G401 (cell line): ENCODE results near the gene SNTB2. TPM values are rescaled to one million over a fixed set of nuclear protein-coding genes. Genes with fewer than 3 reads are reported as not detected.
A peak's percentile ranks its signal among the peaks of the same experiment; 100 is the strongest.

Experiments used
- DNase-seq: peaks from one replicate; pipeline ENCODE4 v3.0.0-alpha.2; 2015; ENCODE audit warnings: low spot score
- in situ Hi-C: cut with HindIII; loops from 2 replicates; pipeline ENCODE4 v1.10.0; 2016; ENCODE audit warnings: low sequenced_read_pairs, mixed read lengths
- total RNA-seq: library from RNA; depleted of rRNA; stranded (reverse); fragments of >200 nt; shearing (Covaris generic); gene quantifications from 2 replicates; pipeline ENCODE4 v1.2.3, GENCODE V29; 2014

The SNTB2 gene
- total RNA-seq, 1 experiment from 2014 or later = 36.0 TPM

DNA sequence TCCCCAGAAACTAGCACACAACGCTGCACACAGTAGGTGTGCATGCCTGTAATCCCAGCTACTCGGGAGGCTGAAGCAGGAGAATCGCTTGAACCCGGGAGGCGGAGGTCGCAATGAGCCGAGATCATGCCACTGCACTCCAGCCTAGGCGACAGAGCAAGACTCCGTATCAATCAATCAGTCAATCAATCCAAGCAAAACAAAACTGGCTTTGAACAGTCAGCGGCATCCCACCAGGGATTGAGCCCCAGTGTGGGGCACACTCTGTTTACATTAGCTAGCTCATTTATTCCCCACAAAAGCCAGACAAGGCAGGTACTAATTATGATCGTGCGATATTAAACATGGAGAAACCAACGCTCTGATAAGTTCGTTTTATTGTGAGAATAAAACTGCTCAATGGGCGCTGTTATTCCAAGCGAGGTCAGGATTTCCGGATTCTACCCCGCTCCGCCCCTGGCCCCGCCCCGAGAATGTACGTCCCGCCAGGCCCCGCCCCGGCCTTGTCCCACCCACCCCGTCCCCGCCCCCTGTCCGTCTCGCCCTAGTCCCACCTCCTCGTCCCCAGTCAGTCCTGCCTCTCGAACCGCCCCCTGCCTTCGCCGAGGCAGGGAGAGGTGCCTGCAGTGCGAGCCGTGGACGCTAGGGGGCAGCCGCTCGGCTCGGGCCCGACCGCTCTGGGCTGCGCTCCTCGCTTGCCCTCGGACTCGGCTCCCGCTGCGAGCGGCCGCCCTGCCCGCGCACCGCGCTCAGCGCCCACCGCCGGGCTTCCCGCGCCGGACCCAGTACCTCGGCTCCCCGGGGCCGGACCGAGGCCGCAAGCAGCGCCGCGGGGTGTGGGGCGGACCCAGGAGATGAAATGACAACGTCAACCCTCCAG is 123.9 kb downstream of the SNTB2 start, which contains the start of gene VPS4A:
Gene VPS4A (plus strand): TSS at position 698 of the 880 bp plus-strand sequence. CDS start 162 bp downstream, at position 860.
- DNase-seq = peak; percentile 97
- in situ Hi-C loops = no loop called here

DNA sequence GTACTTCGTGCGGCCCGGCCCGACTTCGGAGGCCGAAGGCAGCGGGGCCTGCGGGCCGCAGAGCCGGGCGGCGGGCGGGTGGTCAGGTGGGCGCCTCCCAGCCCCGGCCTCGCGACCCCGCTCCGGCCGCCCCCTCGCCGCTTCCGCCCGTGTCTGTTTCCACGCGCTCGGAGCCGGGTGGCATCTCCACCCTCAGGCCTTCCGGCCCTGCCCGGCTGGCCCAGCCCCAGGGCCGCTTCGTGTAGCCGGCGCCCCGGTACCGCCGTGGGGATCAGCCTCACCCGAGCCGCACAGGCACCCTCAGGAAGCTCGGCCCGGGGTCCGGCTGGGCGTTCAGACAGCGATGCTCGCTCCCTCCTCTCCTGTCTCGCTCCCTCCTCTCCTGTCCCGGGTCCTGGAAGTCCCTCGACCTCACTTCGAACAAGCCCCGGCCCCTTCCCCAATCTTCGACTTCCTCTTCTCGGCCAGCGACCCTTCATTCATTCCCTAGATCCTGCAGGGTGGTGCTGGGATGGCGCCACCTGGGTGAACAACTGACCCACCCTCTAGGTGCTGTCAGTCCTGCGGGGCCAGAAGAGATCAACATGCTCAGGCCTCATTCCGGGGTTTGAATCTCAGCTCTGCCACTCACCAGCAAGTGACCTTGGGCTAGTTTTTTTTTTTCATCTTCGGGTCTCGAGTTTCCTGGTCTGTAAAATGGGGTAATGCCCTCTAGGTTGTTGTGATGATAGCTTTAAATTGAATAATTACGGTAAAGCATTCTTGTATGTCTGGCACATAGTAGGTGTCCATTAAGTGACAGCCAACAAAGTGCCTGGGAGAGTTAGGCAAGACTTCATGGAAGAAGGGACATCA is 124.8 kb downstream of the SNTB2 start:
- in situ Hi-C loops = no loop called here
- no peak for DNase-seq

DNA sequence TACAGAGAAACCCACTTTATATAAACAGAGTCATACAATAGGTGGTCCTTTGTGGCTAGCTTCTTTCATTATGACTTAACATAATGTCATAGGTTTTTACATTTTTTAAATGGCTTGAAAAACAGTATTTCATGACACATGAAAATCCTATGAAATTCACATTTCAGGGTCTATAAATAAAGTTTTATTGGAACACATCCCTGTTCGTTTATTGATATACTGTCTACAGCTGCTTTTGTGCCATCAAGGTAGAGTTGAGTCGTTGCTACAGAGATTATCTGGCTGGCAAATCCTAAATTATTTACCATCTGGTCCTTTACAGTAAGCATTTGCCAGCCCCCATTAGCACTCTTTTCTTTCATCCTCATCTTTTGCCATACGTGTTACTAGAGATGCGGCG is 126.5 kb downstream of the SNTB2 start:
- in situ Hi-C loops = no loop called here
- no peak for DNase-seq

- in situ Hi-C loops = no loop called here
- no peak for DNase-seq
These were observed 127.6 kb downstream of the SNTB2 start for GRCh38 chr16:69314534-69314933.

GRCh38 chr16:69315486-69316311 is 128.7 kb downstream of the SNTB2 start:
- in situ Hi-C loops = no loop called here
- no peak for DNase-seq

GRCh38 chr16:69316595-69317034 is 129.7 kb downstream of the SNTB2 start:
- no peak for DNase-seq
- in situ Hi-C loops = no loop called here

DNA sequence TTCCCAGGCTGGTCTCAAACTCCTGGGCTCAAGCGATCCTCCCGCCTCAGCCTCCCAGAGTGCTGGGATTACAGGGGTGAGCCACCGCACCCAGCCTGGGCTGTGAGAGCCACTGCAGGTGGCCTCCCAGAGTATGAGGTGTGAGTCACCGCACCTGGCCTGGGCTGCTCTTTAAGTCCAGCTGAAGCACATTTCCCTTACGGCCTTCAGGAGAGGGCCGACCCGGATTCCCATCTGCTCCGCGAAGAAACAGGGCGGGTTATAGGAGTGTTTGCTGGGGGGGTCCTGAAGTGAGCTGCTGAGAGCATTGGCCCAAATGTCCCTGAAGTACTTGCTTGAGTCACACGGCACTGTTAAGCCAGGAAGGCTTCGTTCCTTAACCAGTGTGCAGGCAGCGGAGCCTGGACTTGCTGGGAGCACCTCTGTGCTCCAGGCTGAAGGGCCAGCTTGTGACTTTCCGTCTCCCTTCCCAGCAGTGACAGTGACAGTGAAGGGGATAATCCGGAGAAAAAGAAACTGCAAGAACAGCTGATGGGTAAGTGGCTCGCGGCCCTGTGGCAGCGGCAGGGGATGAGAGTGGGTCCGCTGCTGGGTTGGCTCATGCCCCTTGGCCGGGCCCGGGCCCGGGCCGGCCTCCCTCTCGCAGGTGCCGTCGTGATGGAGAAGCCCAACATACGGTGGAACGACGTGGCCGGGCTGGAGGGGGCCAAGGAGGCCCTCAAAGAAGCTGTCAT is 131.4 kb downstream of the SNTB2 start:
- in situ Hi-C loops = no loop called here
- no peak for DNase-seq

- no peak for DNase-seq
- in situ Hi-C loops = no loop called here
These were observed 131.9 kb downstream of the SNTB2 start for GRCh38 chr16:69318911-69319289.

DNA sequence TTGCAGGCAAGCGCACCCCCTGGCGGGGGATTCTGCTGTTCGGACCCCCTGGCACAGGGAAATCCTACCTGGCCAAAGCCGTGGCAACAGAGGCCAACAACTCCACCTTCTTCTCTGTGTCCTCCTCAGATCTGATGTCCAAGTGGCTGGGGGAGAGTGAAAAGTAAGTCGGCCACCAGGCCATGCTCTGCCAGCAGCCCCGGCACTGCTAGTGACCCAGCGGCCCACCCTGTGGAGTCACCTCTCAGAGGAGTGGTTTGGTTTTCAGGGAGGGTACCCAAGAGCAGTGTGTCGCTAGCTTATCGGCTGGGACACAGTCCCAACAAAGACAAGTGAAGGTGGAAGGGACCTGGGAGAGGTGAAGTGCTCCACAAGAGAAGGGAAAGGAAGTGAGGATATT is 132.4 kb downstream of the SNTB2 start:
- no peak for DNase-seq
- in situ Hi-C loops = no loop called here

- no peak for DNase-seq
- in situ Hi-C loops = no loop called here
These were observed 133.1 kb downstream of the SNTB2 start for GRCh38 chr16:69319826-69320739.

- no peak for DNase-seq
- in situ Hi-C loops = no loop called here
These were observed 133.7 kb downstream of the SNTB2 start for GRCh38 chr16:69320740-69321073.

DNA sequence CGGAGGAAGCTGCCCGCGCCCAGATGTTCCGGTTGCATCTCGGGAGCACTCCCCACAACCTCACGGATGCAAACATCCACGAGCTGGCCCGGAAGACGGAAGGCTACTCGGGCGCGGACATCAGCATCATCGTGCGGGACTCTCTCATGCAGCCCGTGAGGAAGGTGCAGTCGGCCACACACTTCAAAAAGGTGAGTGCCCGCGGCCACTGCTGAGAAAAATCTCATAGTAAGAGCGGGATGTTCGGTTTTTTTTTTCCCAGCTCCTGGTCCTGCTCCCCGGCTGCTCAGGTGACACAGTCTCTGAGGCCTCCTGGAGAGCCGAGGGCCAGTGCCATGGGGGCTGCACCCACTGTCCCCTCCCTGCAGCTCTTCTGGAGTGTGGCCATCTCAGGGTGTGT is 134.1 kb downstream of the SNTB2 start:
- in situ Hi-C loops = no loop called here
- no peak for DNase-seq

GRCh38 chr16:69322343-69322742 is 135.4 kb downstream of the SNTB2 start:
- in situ Hi-C loops = no loop called here
- no peak for DNase-seq

DNA sequence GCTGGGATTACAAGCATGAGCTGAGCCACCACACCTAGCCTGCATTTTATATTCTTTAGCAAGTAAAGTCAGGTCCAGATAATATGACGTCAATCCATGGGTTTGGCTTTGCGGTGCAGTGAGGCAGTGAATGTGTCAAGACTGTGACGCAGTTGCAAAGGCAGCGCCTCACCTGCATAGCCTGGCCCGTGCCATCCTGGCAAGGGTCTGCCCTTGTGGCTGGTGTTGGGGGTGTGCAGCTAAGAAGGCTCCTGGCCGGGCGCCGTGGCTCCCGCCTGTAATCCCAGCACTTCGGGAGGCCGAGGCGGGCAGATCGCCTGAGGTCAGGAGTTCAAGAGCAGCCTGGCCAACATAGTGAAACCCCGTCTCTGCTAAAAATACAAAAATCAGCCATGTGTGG is 136.5 kb downstream of the SNTB2 start:
- DNase-seq = no peak

GRCh38 chr16:69324013-69324531 is 137.1 kb downstream of the SNTB2 start:
- in situ Hi-C loops = no loop called here
- peak; percentile 74 for DNase-seq

More for the DNA sequence above, 136.5 kb downstream of the SNTB2 start:
- in situ Hi-C loops = no loop called here

DNA sequence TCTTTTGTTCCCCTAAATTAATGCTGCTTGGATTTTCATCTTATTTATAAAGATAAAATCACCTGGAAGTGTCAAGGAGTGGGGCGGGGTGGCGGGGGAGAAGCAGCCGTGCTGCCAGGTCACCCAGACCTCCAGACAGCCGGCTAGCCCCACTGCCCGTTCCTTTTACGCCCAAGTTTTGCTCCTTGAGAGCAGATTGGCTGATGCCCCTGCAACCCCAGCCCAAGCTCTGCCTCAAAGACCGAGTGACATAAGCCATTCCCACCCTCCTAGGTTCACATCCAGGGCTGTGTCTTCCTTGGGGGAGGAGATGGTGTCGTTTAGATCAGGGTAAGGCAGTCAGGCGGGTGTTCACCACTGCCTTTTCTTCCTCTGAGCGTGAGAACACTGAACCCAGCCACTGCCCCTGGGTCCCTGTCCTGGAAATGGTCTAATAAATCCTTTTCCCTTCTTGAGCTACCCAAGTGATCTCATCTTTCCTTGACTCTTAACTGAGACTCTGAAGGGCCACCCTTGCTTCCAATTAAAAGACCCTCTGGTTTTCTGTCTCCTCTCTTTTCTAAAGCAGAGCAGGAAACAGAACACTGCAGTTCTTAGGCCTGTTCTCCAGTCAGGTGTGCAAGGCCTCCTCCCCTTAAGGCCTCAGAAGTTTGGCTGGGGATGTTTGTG is 137.8 kb downstream of the SNTB2 start:
- in situ Hi-C loops = no loop called here
- DNase-seq = no peak

DNA sequence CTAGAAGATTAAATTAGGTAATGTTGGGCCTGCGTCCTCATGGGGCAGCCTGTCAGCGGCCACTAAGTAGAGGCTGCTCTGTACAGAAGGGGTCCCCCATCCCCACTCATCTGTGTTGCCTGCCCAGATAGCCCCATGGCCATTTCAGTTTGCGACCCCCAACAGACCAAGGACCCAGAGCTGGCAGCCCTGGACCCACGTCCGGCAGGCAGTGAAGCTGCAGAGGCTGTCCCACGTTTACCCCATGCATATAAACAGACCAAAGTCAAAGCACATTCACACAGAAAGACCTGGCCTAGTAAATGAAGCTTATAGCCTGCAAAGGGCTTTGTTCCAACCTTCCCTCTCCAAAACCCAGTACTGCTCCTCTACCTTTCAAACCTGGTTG is 138.8 kb downstream of the SNTB2 start:
- in situ Hi-C loops = no loop called here
- DNase-seq = no peak
